Measurements from ENCODE around the gene CTTNBP2. TPM values are rescaled to one million over a fixed set of nuclear protein-coding genes. Genes with fewer than 3 reads are reported as not detected.

Gene CTTNBP2
- total RNA-seq, 4 donors from 2014 or later = 6.8 to 15.4 (median 10.3) TPM

DNA sequence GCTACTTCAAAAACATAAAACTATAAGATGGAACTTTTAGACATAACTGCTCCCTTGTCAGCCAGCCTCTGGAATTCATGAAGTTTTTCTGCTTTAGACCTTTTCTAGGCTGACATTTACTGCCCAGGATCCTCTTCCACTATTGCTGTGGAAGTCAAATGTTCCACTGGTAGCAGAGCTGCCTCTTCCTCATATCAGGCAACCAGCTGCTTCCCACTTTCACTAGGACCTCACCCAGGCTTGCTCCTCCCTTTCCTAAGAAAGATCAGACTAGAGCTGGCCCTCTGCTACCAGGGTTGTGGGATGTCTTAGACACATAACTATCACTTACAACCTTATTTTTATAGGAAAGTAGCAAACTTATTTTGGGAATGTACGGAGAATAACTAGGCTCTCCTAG, 121.5 kb downstream of the CTTNBP2 start:
- TF ChIP-seq, protein P1, sequence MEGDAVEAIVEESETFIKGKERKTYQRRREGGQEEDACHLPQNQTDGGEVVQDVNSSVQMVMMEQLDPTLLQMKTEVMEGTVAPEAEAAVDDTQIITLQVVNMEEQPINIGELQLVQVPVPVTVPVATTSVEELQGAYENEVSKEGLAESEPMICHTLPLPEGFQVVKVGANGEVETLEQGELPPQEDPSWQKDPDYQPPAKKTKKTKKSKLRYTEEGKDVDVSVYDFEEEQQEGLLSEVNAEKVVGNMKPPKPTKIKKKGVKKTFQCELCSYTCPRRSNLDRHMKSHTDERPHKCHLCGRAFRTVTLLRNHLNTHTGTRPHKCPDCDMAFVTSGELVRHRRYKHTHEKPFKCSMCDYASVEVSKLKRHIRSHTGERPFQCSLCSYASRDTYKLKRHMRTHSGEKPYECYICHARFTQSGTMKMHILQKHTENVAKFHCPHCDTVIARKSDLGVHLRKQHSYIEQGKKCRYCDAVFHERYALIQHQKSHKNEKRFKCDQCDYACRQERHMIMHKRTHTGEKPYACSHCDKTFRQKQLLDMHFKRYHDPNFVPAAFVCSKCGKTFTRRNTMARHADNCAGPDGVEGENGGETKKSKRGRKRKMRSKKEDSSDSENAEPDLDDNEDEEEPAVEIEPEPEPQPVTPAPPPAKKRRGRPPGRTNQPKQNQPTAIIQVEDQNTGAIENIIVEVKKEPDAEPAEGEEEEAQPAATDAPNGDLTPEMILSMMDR (IDR thresholded peaks at IDR 0.05; ENCODE audit: low read depth) = no peak

DNA sequence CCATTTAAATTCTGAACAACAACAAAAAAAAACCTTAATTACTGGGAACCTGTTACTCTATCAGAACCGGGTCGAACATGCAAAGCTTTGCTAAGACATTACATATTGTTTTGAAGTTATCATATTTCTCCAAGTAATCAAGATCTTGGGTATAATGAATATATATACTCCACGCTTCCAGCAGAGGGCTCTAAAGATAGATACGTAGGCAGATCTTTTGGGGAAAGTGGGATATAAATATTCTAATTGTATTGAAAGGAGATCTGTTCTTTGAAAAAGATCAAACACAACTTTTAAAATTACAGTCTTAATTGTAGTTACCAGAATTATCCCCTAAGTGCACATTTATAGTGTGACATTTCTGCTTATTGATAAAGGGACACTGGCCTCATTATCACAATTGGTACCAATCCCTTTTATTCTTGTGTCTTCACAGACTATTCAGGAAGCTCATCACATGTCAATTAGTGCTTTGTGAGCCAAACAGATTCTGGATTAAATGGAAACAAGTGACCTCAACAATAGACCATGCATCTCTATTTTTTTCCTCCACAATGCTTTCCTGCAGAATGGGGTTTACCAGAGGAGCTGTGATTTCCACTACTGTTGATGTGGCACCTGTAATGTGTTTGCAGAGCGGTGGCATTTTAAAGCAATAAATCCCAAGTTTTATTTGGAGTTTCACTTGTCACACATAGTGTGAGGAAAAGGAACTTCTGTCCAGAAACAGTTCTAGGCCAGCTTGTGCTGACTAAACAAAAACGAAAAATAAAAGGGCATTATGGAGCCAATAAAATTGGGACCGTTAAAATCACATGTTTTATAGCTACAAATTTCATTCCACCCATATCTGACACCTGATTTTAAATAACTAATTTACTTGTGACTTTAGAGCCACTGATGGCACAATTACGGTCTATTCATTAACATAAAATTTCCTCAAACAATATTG, 122.4 kb downstream of the CTTNBP2 start:
- TF ChIP-seq, protein P1 (IDR thresholded peaks at IDR 0.05; ENCODE audit: low read depth) = no peak

DNA sequence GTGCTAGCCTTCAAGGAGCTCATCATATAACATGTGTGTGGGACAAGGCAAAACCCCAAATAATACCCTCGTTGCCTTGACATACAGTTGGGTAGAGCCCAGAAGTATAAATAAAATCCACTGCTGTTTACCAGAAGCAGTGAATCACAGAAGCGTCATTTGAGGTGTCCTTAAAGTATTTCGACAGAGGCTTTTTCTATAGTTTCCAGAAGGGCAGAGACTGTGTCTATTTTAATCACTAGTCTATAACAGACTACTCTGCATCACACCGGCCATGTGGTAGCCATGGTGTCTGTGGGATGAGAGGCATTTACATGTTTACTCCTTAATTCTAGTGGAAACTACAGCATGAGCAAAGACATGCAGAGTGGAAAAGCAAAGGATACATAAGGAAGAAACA, 131.3 kb downstream of the CTTNBP2 start:
- TF ChIP-seq, protein P1 (IDR thresholded peaks at IDR 0.05; ENCODE audit: low read depth) = no peak

GRCh38 chr7:117739085-117739484, 134.2 kb downstream of the CTTNBP2 start:
- TF ChIP-seq, protein P1 (IDR thresholded peaks at IDR 0.05; ENCODE audit: low read depth) = no peak

GRCh38 chr7:117737926-117738325, 135.3 kb downstream of the CTTNBP2 start:
- TF ChIP-seq, protein P1 (IDR thresholded peaks at IDR 0.05; ENCODE audit: low read depth) = no peak

DNA sequence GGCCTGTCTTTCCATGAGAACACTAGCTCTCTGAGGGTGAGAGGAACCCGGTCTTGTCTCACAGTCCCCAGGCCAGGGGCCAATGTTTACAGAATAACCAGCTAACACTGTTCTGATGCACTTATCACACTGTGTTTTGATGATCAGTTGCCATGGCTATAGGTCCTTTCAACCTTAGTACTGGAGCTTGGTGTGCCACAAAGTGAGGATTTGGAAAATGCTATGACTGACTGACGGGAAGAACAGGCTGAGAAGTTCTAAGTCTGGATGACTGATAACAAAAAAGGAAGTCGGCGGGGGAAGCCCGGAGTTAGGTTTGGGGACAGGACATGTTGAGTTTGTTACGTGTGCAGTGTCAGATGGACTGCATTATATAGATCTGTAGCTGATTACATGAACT, 141.8 kb downstream of the CTTNBP2 start:
- TF ChIP-seq, protein P1 (IDR thresholded peaks at IDR 0.05; ENCODE audit: low read depth) = no peak

DNA sequence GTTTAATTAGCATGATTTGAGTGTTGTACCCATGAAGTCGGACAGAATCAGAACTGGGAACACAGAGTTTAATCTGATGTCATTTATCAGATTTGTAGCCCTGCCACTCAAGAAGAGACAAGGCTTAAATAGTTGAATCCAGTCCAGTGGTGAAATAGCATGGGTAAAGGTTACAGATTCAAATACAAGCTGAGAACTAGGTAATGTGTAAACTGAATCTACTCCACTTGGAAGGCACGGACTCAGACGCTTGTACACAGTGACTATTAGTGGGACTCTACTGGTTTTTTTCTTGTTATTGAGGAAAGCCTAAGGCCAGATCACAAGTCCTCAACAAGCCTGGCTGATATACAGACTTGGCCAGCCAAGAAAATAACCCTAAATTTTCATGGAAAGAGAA, 142.9 kb downstream of the CTTNBP2 start:
- TF ChIP-seq, protein P1 (IDR thresholded peaks at IDR 0.05; ENCODE audit: low read depth) = no peak
